NCI-H82 (cell line): ENCODE results near the gene RBFOX2.
"Not testable (repeated sequence)": the region's sequence is repeated elsewhere in the genome, so short reads cannot be mapped to it uniquely, and the experiment has no call there.

Source experiments
- DNase-seq: peaks from one replicate; lab custom pipeline; 2025; lab: John Stamatoyannopoulos, UW

The RBFOX2 gene

DNA sequence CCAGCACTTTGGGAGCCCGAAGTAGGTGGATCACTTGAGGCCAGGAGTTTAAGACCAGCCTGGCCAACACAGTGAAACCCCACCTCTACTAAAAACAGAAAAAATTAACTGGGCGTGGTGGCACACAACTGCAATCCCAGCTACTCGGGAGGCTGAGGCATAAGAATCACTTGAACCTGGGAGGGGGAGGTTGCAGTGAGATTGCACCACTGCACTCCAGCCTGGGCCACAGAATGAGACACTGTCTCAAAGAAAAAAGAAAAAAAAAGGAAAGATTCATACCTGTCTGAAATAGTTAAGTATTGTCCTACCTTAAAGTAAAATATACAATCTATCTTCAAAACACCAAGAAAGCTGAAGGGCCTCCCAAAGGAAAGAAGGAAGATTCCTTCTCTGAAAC lies 20.1 kb downstream of the RBFOX2 start:
- no peak for DNase-seq

GRCh38 chr22:36008131-36008530 lies 20.5 kb downstream of the RBFOX2 start:
- DNase-seq, result no peak

DNA sequence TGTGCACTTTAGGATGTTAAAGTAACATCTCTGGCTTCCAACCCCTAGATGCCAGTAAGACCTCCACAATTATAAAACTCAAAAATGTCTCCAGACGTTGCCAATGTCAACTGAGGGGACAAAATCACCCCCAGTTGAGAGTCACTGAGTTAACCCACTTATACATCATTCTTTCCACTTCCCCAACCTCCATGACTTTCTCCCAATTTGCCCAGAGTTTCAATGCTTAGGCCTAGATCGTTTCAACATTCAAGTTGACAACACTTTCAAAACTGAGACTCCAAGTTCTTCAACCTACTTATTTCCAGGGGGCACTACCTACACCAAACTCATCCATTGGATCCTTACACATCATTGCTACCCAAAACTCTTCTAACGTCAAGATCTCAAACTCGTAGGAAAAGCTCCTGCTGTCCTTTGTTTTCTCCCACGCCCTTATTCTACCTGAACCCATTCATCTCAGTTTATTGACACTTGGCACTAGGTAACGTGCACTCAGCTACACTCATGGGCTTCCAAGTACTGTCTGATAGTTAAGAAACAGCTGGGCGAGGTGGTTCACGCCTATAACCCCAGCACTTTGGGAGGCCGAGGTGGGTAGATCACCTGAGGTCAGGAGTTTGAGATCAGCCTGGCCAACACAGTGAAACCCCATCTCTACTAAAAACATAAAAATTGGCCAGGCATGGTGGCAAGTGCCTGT lies 24.5 kb downstream of the RBFOX2 start:
- no peak for DNase-seq

- no peak for DNase-seq
Observed at GRCh38 chr22:36002718-36003260, 25.8 kb downstream of the RBFOX2 start.

DNA sequence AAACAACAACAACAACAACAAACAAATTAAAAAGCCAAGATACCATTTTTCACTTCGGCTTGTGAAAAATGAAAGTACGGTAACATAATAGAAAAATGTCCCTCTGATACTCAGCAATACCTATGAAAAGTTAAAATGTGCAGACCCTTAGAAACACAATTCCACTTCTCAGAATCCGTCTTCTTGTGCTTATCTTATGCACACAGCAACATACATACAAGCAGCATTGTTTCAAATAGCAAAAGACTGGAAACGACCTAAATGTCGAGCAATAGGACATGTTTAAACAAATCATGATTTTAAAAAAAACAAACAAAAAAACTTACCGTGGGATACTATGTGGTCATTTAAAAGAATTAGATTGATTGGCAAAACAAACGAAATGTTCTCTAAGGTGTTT lies 26.5 kb downstream of the RBFOX2 start:
- no peak for DNase-seq

DNA sequence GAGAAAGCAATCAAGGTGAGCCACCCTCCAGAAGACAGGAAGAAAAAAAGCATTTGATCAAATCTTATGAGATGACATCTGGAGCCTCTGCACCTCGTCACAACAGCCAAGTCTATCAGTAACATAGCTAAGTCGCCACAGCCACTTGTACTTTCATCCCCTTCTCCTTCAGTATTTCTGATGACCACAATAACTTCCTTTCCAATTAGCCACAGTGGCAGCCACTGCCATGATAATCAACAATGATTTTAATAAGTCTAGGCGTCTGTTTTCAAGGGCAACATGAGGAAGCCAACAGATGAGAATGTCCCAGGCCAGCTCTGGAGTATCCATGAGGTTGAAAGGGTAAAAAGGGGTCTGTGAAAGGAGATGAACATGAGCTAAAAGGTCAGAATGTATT lies 29.9 kb downstream of the RBFOX2 start:
- DNase-seq, result no peak

DNA sequence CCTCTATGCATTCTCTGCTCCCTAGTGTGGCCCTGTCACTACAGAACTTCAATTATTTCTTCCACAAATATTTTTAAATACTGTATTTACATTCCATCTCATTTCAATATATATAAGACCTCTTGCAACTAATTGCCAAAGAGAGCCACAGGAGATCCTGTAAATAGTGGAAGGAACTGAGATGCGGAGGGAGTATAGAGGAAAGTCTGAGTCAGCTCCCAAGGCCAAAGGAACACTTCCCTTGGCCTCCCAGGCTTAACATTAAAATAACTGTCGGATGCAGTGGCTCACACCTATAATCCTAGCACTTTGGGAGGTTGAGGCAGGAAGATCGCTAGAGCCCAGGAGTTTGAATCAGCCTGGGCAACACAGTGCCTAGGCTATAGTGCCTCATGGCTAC lies 31.2 kb downstream of the RBFOX2 start:
- no peak for DNase-seq

DNA sequence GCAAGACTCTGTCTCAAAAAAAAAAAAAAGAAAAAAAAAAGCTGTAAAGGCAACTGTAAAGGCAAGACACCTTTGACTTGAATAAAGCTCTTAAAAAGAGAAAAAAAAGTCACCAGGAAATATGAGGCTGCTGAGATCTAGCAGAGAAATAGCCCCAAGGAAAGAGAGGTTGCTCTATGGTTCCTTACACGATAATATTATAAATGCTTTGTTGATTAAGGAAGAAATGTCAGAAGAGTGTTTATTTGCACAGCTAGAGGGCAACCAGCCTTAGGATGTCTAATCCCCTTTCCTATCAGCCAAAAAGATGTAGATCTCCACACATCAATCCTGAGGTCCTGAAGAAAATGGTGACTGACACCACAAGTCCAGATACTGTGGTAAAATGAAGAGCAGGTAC lies 32.0 kb downstream of the RBFOX2 start:
- DNase-seq, result no peak

GRCh38 chr22:35995772-35996171 lies 32.9 kb downstream of the RBFOX2 start:
- no peak for DNase-seq

DNA sequence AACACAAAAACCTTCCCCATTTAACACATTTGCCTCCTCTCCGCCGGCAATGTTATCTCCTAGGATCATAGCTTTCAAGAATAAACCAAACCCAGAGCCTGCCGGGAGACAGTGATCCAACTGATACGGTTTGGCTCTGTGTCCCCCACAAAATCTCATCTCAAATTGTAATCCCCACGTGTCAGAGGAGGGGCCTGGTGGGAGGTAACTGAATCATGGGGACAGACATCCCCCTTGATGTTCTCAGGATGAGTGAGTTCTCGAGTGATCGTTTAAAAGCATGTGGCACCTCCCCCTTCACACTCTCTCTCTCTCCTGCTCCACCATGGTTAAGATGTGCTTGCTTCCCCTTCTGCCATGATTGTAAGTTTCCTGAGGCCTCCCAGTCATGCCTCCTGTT lies 33.3 kb downstream of the RBFOX2 start:
- no peak for DNase-seq

GRCh38 chr22:35993727-35994126 lies 34.9 kb downstream of the RBFOX2 start:
- DNase-seq, result not testable (repeated sequence)

DNA sequence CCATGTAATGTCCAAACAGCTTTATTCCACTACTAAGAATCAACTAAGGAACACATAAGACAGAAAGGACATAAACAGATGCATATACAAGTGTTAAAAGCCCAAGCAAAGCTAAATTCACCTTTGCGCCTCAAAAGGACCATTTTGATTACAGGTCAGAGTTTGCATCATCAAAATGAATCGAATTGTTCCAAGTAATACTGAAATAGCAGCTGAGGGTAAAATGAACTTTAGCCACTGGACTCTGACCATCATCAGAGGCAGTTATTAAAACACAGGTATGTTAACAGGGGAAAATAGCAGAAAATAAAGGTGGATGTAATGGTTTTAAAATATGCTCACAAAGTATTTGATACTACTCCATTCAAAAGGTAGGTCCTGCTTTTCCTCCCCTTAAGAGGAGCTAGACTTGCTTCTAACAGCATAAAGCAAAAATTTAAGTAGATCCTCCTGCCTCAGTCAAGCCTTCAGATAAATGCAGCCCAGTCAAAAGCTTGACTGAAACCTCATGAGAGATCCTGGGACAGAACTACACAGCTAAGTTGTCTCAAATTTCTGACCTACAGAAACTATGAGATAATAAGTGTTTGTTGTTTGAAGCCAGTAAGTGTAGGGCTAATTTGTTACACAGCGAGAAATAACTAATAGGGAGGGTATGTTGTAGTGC lies 35.4 kb downstream of the RBFOX2 start:
- no peak for DNase-seq

- DNase-seq, result no peak
Observed at GRCh38 chr22:35991168-35991567, 37.5 kb downstream of the RBFOX2 start.

DNA sequence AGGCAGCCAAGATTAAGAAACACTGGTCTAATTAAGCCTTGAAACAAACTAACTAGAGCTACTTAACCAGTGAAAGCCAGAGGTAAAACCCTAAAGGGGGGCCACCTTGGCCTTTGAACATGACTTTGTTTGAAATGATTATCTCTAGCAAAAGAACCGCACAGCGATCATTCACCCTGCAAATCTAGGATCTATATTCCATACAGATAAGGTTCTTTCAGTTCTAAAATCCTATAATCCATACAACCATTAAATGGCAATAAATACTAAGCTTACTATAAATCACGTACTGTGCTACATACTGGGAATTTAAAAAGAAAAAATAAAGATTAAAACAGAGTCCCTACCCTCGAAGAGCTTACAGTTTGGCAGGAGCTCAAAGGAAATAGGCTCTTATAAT lies 40.6 kb downstream of the RBFOX2 start:
- DNase-seq, result no peak

DNA sequence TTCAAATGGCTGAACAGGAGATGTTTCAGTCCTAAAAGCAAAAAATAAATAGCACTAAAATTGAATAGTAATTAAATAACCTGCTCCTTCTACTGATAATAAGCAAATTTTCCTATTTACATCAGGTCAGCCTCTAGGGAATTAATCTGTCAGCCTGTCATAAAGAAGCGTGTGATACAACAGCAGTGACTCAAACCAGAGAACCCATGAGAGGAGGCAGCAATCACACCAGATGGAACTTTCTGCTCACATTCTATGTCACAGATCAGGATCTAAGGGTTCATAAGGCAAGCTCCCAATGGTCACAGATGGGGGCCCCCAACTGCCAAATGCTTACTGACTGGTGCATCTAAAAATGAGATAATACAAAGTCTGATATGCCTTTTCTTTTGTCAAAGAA lies 41.1 kb downstream of the RBFOX2 start:
- peak; percentile 10 for DNase-seq

DNA sequence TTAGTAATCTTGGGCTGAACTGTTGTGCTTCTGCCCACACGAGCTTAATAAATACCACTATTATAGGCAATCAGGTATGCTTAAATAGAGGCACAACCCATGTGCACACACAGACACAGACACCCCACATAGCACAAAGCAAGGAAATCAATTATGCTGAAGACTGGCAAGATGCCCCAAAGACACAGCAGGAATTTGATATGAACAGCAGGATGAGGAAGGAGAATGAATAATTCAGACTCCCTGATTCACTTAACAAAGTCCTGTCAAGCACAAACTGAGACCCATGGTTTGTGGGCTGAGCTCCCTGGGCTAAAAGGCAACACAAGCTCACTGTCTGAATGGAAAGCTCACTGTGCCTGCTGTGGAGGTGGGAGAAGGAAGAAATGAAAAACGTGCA lies 42.5 kb downstream of the RBFOX2 start:
- no peak for DNase-seq

GRCh38 chr22:35985371-35985770 lies 43.3 kb downstream of the RBFOX2 start:
- no peak for DNase-seq

DNA sequence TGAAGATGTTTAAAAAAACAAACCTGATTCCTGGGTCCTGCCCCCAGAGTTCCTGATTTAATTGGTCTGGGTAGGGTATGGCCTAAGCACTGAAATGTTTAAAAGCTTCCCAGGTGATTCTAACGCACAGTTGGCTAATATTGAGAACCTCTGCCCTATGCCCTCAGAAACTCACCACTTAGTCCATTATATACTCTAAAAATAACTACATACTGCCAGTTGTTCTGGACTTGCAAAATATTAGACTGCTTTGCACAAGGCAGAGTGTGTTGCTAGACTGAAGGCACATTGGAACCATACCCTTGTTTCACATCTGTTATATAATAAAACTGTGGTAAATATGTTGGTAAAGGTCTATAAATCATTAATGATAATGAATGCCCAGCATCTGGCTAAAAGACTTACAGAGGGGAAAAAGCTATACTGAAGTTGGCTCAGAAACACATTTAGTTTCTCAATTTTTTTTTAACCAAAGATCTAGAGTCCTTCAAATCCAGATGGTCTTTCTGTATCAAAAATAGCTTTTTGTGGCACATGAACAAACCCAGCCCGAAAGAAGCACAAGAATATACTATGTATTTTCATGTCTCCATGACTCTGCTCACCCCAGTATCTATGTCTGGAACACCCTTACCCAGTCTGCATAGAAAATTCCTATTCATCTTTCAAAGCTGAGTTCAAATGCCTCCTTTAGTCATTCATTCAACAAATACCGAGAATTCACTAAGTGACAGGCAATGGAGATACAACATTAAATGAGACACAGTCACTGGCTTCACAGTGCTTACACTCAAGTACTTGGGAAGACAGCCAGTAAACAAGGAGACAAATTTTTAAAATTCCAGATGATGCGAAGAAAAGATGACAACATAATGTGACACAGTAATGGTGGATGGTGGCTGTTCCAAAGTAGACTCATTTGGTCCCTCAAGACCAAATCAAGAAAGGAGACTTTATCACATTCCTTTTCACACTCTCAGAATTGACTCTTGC lies 44.1 kb downstream of the RBFOX2 start:
- DNase-seq, result no peak

DNA sequence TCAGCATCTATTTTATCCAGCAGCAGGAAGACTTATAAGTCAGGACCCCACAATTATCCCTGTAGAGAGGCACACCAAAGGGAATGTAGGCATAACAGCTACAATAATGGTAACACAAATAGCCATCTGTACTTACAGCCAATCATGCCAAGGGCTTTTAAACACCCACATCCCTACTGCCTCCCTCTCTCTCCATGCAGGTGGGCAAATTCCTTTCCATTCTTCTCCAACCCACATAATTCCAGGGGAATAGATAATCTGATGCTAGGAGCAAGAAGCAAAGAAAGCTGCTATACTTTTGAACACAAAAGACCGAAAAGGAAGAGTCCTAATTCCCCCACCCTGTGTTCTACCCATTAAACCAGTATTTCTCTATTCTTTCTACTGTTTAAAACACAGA lies 46.7 kb downstream of the RBFOX2 start:
- DNase-seq, result no peak

- no peak for DNase-seq
Observed at GRCh38 chr22:35978889-35979288, 49.7 kb downstream of the RBFOX2 start.

GRCh38 chr22:35978201-35978600 lies 50.4 kb downstream of the RBFOX2 start:
- DNase-seq, result no peak

GRCh38 chr22:35977136-35977535 lies 51.5 kb downstream of the RBFOX2 start:
- DNase-seq, result no peak
